ENCODE measurements around the gene SIRT4. TPM values are rescaled to one million over a fixed set of nuclear protein-coding genes. Genes with fewer than 3 reads are reported as not detected.

The SIRT4 gene
- total and polyA plus RNA-seq, 11 donors, result 3.0 to 10.6 (median 4.7) TPM

DNA sequence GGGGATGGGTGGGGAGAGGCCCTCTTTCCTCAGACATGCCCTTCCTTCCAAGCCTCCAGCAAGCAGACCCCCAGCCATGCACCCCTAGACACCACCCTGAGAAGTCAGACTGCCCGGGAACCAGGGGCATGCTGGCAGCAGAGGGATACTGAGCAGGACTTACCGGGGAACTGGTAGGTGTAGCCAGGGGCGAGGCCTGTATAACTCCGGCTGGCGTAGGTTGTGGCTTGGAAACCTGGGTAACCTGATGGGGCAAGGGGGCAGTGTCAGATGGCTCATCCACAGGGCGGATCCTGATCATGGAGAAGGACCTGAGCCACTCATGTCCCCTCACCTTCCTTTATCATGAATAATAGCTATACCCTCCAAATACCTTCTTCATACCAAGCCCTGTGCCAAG lies 51.0 kb downstream of the SIRT4 start:
- TF ChIP-seq, protein P1, sequence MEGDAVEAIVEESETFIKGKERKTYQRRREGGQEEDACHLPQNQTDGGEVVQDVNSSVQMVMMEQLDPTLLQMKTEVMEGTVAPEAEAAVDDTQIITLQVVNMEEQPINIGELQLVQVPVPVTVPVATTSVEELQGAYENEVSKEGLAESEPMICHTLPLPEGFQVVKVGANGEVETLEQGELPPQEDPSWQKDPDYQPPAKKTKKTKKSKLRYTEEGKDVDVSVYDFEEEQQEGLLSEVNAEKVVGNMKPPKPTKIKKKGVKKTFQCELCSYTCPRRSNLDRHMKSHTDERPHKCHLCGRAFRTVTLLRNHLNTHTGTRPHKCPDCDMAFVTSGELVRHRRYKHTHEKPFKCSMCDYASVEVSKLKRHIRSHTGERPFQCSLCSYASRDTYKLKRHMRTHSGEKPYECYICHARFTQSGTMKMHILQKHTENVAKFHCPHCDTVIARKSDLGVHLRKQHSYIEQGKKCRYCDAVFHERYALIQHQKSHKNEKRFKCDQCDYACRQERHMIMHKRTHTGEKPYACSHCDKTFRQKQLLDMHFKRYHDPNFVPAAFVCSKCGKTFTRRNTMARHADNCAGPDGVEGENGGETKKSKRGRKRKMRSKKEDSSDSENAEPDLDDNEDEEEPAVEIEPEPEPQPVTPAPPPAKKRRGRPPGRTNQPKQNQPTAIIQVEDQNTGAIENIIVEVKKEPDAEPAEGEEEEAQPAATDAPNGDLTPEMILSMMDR (IDR thresholded peaks at IDR 0.05), result no peak
- TF ChIP-seq POLR2A (IDR thresholded peaks at IDR 0.05), result no peak
- Histone ChIP-seq H3K9me3 (no peaks in the 10 kb centered on the region), H3K4me3 (no peak overlapping the region), H3K27me3 (no peaks in the 10 kb centered on the region), H3K36me3 (peaks cover 0 to 11% (median 0%) of the 10 kb centered on the region in 9 donors), H3K4me1 (peaks cover 0 to 4% (median 0%) of the 10 kb centered on the region in 12 donors), H3K27ac (no peak overlapping the region)
- intact Hi-C loops (cut with DNase I), result no loop called here
- WGBS, 4 donors, result 92 to 100% (median 96%) methylated on average over 4 to 6 of the region's 6 CpGs
- no peak for DNase-seq
- no peak for ATAC-seq

DNA sequence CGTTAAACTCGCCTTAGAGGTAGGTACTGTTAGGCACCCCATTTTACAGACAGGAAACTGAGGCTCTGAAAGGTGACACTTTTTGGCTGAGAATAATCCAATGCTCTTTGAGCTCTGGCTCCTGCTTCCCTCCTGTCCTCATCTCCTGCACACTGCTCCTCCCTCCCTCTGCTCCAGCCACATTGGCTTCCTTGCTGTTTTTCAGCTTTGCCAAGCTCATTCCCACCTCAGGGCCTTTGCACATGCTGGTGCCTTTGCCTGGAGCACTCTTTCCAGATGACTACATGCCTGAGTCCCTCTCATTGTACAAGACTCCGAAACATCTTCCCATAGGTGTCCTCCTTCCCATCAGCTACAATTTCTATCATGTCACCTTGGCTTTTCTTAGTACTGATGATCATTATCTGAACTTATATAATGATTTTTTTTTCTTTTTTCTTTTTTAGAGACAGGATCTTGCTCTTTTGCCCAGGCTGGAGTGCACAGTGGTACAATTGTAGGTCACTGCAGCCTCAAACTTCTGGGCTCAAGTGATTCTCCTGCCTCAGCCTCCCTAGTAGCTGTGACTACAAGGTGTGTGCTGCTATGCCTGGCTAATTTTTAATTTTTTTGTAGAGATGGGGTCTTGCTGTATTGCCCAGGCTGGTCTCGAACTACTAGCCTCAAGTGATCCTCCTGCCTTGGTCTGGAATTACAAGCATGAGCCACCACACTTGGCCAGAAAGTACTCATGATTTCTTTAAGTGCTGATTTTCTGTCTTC lies 51.6 kb downstream of the SIRT4 start:
- 82 to 96% (median 90%) methylated on average over 4 of the region's 4 CpGs for WGBS, 4 donors
- Histone ChIP-seq H3K27me3 (no peaks in the 10 kb centered on the region), H3K4me3 (no peak overlapping the region), H3K4me1 (peaks cover 0 to 4% (median 0%) of the 10 kb centered on the region in 12 donors), H3K27ac (no peak overlapping the region), H3K36me3 (peaks cover 0 to 11% (median 0%) of the 10 kb centered on the region in 9 donors), H3K9me3 (no peaks in the 10 kb centered on the region)
- no peak for ATAC-seq
- TF ChIP-seq, protein P1 (IDR thresholded peaks at IDR 0.05), result no peak
- TF ChIP-seq POLR2A (IDR thresholded peaks at IDR 0.05), result no peak
- no peak for DNase-seq
- intact Hi-C loops (cut with DNase I), result no loop called here

DNA sequence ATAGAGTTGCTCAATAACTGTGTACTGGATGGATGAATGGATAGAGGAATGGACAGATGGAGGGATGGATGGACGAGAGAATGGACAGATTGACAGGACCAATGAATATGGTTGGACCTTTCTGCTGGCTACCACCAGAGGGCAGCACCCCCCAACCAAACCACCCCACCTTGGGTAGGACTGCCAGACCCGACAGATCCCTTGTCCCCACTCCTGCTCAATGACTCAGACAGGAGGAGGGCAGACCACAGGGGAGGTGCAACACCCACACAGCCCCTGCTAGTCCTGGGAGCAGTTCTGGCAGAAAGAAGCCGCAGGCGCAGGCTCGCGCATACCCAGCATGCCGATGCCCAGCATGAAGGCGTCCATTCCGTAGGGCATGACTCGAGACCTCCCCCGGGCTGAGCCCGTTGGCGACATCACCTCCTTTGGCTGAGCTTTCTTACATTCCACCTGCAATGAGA lies 54.5 kb downstream of the SIRT4 start:
- WGBS, 4 donors, result 42 to 54% (median 50%) methylated on average over 12 to 13 of the region's 13 CpGs
- H3K4me1 ChIP-seq, result peaks cover 0 to 9% (median 2%) of the 10 kb centered on the region in 12 donors
- intact Hi-C loops (cut with DNase I), result loop anchor here (1.0 to 2.0 kb wide), 2 partner anchors 74 kb away; no protein-coding TSS in a partner anchor
- peaks cover 0 to 14% (median 0%) of the 10 kb centered on the region in 9 donors for H3K27me3 ChIP-seq
- ATAC-seq, result peak; percentile 87 to 96 (median 93)
- DNase-seq, result peak; percentile 76 to 83 (median 80)
- no peak for TF ChIP-seq POLR2A (IDR thresholded peaks at IDR 0.05)
- TF ChIP-seq, protein P1 (IDR thresholded peaks at IDR 0.05), result peak; percentile 79 to 90 (median 84)
- H3K9me3 ChIP-seq, result no peaks in the 10 kb centered on the region
- H3K36me3 ChIP-seq, result peaks cover 0 to 11% (median 0%) of the 10 kb centered on the region in 9 donors
- H3K4me3 ChIP-seq, result no peak overlapping the region
- H3K27ac ChIP-seq, result peak overlapping the region in 1 of 12 donors; percentile 28

DNA sequence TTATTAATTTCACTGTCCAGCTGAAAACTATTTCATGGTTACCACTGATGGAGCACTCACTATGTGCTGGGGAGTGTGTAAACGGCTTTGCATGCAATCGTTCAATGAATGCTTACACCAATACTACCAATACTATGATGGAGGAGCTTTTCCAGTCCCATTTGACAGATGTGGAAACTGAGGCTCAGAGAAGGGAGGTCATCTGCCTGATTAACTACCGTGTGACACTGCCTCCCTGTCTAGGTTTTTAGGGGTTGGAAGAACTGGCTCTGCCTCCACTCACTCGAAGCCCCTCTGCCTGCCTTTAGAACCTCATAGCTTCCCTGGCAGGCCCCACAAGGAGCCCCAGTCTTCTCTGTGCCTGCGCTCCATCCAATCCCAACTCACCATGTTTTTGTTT lies 55.0 kb downstream of the SIRT4 start:
- ATAC-seq, result no peak
- peak overlapping the region in 1 of 12 donors; percentile 28 for H3K27ac ChIP-seq

More for the DNA sequence above, 55.0 kb downstream of the SIRT4 start:
- 77 to 91% (median 82%) methylated on average over 5 of the region's 5 CpGs for WGBS, 4 donors
- H3K9me3 ChIP-seq, result no peaks in the 10 kb centered on the region
- intact Hi-C loops (cut with DNase I), result loop anchor here in 2 of 10 donors (2.0 kb wide), 1 partner anchor 74 kb away; no protein-coding TSS in a partner anchor
- no peak for DNase-seq
- peaks cover 0 to 11% (median 0%) of the 10 kb centered on the region in 9 donors for H3K36me3 ChIP-seq
- peaks cover 0 to 17% (median 0%) of the 10 kb centered on the region in 9 donors for H3K27me3 ChIP-seq
- peaks cover 0 to 14% (median 4%) of the 10 kb centered on the region in 12 donors for H3K4me1 ChIP-seq
- H3K4me3 ChIP-seq, result no peak overlapping the region
- no peak for TF ChIP-seq POLR2A (IDR thresholded peaks at IDR 0.05)
- TF ChIP-seq, protein P1 (IDR thresholded peaks at IDR 0.05), result no peak
